ACC112 (cell line): ENCODE measurements around the gene GRID2.
"Not testable (repeated sequence)": the region's sequence is repeated elsewhere in the genome, so short reads cannot be mapped to it uniquely, and the experiment has no call there.

Experiments
- H2AFZ ChIP-seq: fragments of 200-600 bp; sonication (generic); one replicate; pipeline ENCODE4 v1.6.0; 2017; ENCODE audit warnings: antibody characterized with exemption, low read length; ENCODE audit not compliant: unreplicated experiment
- H3K27ac ChIP-seq: fragments of 200-600 bp; sonication (generic); 2 replicates; pipeline ENCODE4 v1.5.1; 2014; ENCODE audit warnings: low read depth, mild to moderate bottlenecking, antibody characterized with exemption, low read length, moderate library complexity
- H3K27me3 ChIP-seq: fragments of 200-600 bp; sonication (generic); 2 replicates; pipeline ENCODE4 v1.6.1; 2014; ENCODE audit warnings: mild to moderate bottlenecking, antibody characterized with exemption, low read length, moderate library complexity, mixed read lengths; ENCODE audit not compliant: insufficient read depth
- H3K36me3 ChIP-seq: fragments of 200-600 bp; sonication (generic); 2 replicates; pipeline ENCODE4 v1.6.1; 2016; ENCODE audit warnings: mild to moderate bottlenecking, antibody characterized with exemption, low read length, moderate library complexity, mixed read lengths; ENCODE audit not compliant: insufficient read depth
- H3K4me1 ChIP-seq: fragments of 200-600 bp; sonication (generic); one replicate; pipeline ENCODE4 v1.6.1; 2016; ENCODE audit warnings: low read length, mixed read lengths; ENCODE audit not compliant: insufficient read depth, unreplicated experiment, control insufficient read depth
- H3K4me3 ChIP-seq: fragments of 200-600 bp; sonication (generic); 2 replicates; pipeline ENCODE4 v1.5.1; 2014; ENCODE audit warnings: mild to moderate bottlenecking, low read depth, low read length
- H3K79me2 ChIP-seq: fragments of 200-600 bp; sonication (generic); one replicate; pipeline ENCODE4 v1.6.0; 2016; ENCODE audit warnings: low read length; ENCODE audit not compliant: control insufficient read depth, unreplicated experiment, insufficient read depth

GRID2 gene

DNA sequence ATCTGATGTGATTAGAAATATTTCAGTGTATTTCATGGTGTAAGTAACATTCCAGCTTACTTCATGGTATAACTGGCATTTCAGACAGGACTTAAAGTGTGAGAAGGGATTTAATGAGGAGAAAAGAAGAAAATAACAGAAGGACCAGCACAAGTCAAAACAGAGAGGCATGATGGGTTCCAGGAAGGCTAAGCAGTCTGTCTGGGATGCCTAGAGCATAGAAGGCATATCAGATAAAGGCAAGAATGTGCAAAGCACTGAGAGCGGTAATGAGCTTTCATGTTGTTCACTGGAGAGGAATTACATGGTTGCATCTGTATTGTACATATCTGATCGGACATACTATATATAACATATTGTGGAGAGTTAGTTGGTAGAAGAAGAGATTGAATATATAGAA lies 54.2 kb downstream of the GRID2 start:
- no peak overlapping the region for H2AFZ ChIP-seq
- no peaks in the 10 kb centered on the region for H3K79me2 ChIP-seq
- no peak overlapping the region for H3K27ac ChIP-seq
- H3K4me3 ChIP-seq, result no peak overlapping the region
- H3K27me3 ChIP-seq, result peaks cover 28% of the 10 kb centered on the region
- no peaks in the 10 kb centered on the region for H3K36me3 ChIP-seq
- no peaks in the 10 kb centered on the region for H3K4me1 ChIP-seq

DNA sequence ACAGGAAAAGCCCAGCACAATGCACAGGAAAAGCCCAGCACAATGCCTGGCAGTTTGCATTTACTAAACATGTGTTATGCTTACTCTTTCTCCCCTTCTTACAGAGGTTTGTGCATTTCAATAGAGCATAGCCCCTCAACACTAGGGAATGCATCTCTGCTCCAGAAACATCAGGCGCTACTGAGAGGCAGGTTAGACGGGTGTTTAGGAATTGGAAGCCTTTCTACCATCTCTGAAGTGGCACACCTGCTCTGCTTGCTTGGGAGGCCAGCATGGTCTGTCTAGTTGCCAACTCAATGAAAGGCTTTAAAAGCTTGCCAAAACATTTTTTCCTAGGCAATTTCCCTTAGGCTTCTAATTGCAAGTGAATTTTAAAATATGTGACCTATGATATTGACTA lies 55.7 kb downstream of the GRID2 start:
- no peaks in the 10 kb centered on the region for H3K79me2 ChIP-seq
- H3K27ac ChIP-seq, result no peak overlapping the region
- peaks cover 24% of the 10 kb centered on the region for H3K27me3 ChIP-seq
- H2AFZ ChIP-seq, result no peak overlapping the region
- H3K4me3 ChIP-seq, result no peak overlapping the region
- no peaks in the 10 kb centered on the region for H3K4me1 ChIP-seq
- H3K36me3 ChIP-seq, result no peaks in the 10 kb centered on the region

DNA sequence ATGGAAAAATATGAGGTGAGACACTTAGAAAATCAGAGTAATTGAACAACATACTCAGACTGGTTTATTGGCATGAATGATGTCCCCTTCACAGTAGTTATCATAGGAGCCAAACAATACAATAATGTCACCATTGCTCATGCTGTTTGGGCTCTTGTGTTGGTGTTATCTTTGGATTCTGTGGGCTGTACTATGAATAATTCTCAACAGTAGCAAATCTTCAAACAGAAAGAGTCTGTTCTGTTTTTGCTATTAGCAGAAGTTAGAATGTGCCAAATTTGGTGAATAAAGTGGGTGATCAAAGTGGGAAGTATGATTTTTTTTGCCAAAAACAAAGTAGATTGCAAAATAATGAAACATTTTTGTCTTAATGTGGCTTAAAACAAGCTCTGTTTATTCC lies 58.3 kb downstream of the GRID2 start:
- Histone ChIP-seq H3K27ac (no peak overlapping the region), H3K4me1 (no peaks in the 10 kb centered on the region), H3K27me3 (peaks cover 33% of the 10 kb centered on the region), H3K79me2 (no peaks in the 10 kb centered on the region), H3K36me3 (no peaks in the 10 kb centered on the region), H3K4me3 (no peak overlapping the region), H2AFZ (no peak overlapping the region)

DNA sequence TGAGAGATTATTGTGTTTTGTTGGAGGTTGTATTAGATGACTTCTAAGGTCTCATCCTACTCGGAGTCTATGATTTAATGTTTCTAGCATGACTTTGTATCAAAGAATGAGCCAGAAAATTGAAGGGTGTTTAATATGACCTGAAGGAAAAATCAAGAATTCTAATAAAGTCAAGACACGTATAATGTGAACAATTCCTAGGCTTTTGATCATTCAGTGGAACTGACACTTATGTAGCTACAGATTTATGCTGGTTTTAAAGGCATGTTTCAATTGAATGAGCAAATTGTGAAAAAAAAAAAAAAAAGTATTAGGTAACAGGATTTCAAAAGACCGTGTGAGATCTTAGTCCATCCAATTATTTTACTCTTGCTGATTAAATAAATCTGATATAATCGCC lies 64.9 kb downstream of the GRID2 start:
- Histone ChIP-seq H3K4me1 (no peaks in the 10 kb centered on the region), H3K27ac (no peak overlapping the region), H3K27me3 (peaks cover 22% of the 10 kb centered on the region), H3K4me3 (no peak overlapping the region), H3K79me2 (no peaks in the 10 kb centered on the region), H3K36me3 (no peaks in the 10 kb centered on the region), H2AFZ (no peak overlapping the region)

DNA sequence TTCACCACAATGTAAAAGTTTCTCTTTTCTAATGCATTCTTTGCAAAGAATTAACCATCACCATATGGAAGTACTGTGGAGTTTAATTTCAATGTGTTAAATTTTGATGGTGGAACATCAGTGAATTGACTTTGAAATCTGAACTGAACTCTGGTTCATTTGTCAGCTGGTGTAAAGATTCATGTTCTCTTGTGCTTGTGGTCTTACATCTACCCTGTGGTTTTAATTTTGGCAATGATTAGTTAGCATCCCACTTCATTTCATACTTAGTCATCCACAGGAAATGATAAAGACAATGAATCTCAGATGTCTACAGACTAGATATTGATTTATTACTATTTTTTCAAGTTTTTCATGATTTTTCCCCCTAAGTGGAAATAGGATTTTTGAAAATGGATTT lies 77.8 kb downstream of the GRID2 start:
- H3K4me3 ChIP-seq, result no peak overlapping the region
- H3K79me2 ChIP-seq, result no peaks in the 10 kb centered on the region
- H3K36me3 ChIP-seq, result no peaks in the 10 kb centered on the region
- no peak overlapping the region for H2AFZ ChIP-seq
- no peak overlapping the region for H3K27ac ChIP-seq
- H3K4me1 ChIP-seq, result peaks cover 4% of the 10 kb centered on the region
- no peaks in the 10 kb centered on the region for H3K27me3 ChIP-seq

DNA sequence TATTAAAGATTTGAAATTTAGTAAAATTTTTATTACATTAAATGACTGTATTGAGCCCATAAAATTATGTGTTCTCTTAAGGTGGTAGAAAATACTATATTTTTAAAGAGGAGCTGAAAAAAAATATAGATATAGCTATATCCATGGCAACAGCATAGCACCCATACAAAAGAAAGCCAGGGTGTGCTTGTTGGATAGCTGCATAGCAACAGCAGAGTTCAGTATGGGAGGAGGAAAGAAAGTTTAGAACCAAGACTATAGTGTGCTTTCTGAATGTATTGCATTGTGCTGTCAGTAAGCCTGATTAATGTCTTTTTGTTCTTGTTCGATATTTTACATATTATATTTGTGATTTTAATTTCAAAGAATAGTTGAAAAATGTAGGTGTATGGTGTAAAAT lies 78.4 kb downstream of the GRID2 start:
- Histone ChIP-seq H3K4me3 (no peak overlapping the region), H2AFZ (no peak overlapping the region), H3K27ac (no peak overlapping the region), H3K36me3 (no peaks in the 10 kb centered on the region), H3K79me2 (no peaks in the 10 kb centered on the region), H3K4me1 (peaks cover 4% of the 10 kb centered on the region), H3K27me3 (no peaks in the 10 kb centered on the region)

DNA sequence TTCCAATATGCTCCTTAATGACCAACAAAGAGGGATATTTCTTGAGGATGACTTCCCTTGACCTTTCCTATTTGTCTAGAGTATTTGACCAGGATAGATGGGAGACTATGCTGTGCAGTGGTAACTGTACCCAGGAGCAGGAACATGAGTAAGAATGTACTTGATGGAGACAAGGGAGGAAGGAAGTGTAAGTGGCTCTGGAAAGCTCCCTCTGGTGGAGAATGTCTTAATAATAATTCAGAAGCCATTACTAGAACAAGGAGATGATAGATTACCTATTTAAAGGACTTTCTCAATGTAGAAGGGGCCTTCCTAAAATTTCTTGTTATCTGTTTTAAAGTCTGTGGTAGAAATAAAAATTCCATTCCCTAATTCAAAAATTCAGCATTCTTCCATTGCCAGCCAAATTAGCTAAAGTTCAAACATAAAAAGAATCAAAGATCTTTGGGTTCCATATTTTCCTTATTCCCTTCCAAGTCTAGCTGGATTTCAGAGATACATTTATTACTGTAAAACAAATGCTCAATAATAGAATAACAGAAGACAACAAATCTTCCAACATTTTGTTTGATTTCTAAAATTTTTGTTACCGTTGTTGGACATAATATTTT lies 83.8 kb downstream of the GRID2 start:
- no peaks in the 10 kb centered on the region for H3K27me3 ChIP-seq
- no peak overlapping the region for H2AFZ ChIP-seq
- H3K4me3 ChIP-seq, result no peak overlapping the region
- no peak overlapping the region for H3K27ac ChIP-seq
- H3K4me1 ChIP-seq, result no peaks in the 10 kb centered on the region
- H3K36me3 ChIP-seq, result no peaks in the 10 kb centered on the region
- H3K79me2 ChIP-seq, result no peaks in the 10 kb centered on the region

DNA sequence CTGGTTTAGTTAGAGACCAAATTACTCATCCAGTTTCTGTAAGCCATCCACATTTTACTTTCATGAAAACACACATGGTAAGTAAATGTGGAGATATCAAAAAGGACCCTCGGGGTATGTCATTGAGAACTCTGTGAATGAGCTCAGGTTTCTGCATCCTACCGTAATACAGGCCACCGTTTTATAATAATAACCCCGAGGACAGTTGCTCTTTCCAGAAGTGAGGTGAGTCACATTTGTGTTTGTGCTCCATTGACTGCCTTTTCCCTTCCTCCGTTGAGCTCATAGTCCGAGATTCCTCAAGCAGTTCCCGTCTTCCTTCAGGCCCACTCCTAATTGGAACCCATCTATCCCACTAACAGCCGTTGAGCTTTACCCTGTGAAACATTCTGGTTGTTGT lies 95.3 kb downstream of the GRID2 start:
- Histone ChIP-seq H3K79me2 (no peaks in the 10 kb centered on the region), H3K27ac (no peak overlapping the region), H3K4me1 (no peaks in the 10 kb centered on the region), H3K36me3 (no peaks in the 10 kb centered on the region), H3K4me3 (no peak overlapping the region), H3K27me3 (no peaks in the 10 kb centered on the region), H2AFZ (no peak overlapping the region)

DNA sequence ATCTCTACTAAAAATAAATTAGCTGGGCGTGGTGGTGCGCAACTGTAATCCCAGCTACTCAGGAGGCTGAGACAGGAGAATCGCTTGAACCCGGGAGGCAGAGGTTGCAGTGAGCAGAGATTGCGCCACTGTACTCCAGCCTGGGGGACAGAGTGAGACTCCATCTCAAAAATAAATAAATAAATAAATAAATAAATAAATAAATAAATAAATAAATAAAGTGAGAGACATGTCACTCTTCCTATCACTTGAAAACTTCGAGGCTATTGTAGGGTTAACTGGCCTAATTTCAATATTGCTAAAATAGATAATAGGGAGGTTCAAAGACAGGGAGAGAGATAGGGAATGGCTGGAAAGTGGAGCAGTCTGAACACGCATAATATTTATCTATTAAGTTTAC lies 99.8 kb downstream of the GRID2 start:
- H3K79me2 ChIP-seq, H3K27me3 ChIP-seq, H3K36me3 ChIP-seq, H3K4me1 ChIP-seq, H3K4me3 ChIP-seq, H2AFZ ChIP-seq, H3K27ac ChIP-seq: not testable (repeated sequence)

DNA sequence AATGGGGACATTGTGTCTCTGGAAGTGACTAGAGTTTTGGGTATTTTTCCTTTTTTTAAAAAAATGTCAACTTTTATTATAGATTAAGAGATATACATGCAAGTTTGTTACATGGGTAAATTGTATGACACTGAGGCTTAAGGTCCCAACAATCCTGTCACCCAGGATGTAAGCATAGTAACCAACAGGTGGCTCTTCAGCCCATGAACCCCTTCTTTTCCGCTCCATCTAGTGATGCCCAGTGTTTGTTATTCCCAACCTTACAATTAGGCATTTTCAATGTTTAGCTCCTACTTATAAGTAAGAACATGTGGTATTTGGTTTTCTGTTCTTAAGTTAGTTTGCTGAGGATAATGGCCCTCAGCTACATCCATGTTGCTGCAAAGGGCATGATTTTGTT lies 102.7 kb downstream of the GRID2 start:
- H3K27ac ChIP-seq, result no peak overlapping the region
- H3K79me2 ChIP-seq, result no peaks in the 10 kb centered on the region
- H3K4me1 ChIP-seq, result no peaks in the 10 kb centered on the region
- no peaks in the 10 kb centered on the region for H3K36me3 ChIP-seq
- no peak overlapping the region for H3K4me3 ChIP-seq
- H2AFZ ChIP-seq, result no peak overlapping the region
- H3K27me3 ChIP-seq, result no peaks in the 10 kb centered on the region

DNA sequence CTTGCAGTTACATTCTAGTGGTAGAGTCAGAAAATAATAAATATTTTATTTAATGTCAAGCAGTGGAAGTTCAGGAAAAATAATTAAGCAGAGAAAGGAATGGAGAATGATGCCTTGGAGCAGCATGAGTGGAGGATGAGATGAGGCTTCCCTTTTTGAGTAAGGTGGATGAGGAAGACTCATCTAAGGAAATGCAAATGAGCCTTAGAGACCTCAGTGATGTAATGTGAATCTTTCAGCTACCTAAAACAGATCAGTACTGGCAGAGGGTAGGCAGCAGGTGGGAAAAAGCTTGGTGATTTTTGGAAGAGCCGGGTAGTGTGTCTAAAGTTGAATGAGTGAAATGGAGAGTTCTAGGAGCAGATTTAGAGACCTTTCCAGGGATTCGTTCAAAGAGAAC lies 118.2 kb downstream of the GRID2 start:
- H3K36me3 ChIP-seq, result no peaks in the 10 kb centered on the region
- no peak overlapping the region for H3K27ac ChIP-seq
- no peaks in the 10 kb centered on the region for H3K79me2 ChIP-seq
- H3K4me3 ChIP-seq, result no peak overlapping the region
- no peaks in the 10 kb centered on the region for H3K4me1 ChIP-seq
- no peak overlapping the region for H2AFZ ChIP-seq
- H3K27me3 ChIP-seq, result no peaks in the 10 kb centered on the region
